NCI-H1436 treated with DMSO at 0.1 percent for 48 hours (cell line): ENCODE results near the gene TFAM.
"Not testable (repeated sequence)": the region's sequence is repeated elsewhere in the genome, so short reads cannot be mapped to it uniquely, and the experiment has no call there.

Experiments
- DNase-seq: peaks from one replicate; lab custom pipeline; 2025; lab: John Stamatoyannopoulos, UW

Gene TFAM

GRCh38 chr10:58372607-58373441 is 12.4 kb upstream of the TFAM start:
- DNase-seq, result no peak

DNA sequence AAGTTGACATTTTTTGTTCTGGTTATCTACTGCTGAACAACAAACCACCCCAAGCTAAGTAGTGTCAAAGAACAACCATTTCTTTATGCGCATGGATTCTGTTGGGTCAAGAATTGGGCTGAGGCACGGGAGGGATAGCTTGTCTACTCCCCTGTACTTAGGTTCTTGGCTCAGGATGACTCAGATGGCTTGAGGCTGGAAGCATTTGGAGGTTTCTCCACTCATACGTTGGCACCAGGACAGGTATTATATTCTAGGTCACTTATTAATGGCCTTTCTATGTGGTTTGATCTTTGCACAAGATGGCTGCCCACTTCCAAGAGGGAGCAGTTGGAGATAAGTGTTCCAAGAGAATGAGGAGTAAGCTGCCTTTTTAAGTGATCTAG is 11.8 kb upstream of the TFAM start:
- no peak for DNase-seq

GRCh38 chr10:58382489-58382995 is 2.7 kb upstream of the TFAM start:
- DNase-seq, result no peak

DNA sequence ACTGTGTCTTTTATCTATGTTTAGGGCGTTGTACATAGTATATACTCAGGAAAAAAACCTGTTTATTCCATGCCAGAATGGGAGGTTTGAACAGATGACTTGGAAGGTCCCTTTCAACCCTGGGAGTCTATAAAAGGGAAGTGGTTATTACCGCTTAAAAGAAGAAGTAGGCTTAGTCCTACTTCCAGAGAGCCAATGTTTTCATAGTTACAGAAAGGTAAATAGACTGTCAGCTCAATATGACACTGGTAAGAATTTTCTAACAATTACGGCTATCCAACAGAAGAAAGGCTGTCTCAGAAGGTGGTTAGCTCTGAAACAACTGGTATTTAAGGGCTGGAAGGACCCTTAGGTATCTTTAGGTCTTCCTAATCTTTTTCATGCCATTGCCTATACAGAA is 1.1 kb upstream of the TFAM start:
- no peak for DNase-seq

GRCh38 chr10:58384544-58384998 is 639 bp upstream of the TFAM start:
- DNase-seq, result no peak

- DNase-seq, result no peak
Observed at GRCh38 chr10:58385784-58386112, 538 bp downstream of the TFAM start.

DNA sequence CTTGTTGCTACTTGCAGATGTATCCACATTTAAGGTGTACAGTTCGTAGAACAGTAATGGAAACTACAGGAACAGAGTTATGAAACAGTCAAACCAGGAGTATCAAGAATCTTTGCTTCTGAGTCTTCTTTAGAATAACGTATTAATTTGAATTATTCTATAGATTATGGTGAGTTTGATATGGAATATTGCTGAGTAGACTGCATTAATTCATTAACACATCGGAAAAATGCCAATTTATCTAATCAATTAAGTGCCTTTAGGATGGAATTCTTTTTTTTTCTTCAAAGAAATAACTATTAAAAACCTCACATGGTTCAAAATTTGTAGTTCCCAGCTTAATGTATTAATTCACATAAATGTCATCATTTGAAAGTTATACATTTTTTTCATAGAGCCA is 3.8 kb downstream of the TFAM start:
- DNase-seq, result no peak

DNA sequence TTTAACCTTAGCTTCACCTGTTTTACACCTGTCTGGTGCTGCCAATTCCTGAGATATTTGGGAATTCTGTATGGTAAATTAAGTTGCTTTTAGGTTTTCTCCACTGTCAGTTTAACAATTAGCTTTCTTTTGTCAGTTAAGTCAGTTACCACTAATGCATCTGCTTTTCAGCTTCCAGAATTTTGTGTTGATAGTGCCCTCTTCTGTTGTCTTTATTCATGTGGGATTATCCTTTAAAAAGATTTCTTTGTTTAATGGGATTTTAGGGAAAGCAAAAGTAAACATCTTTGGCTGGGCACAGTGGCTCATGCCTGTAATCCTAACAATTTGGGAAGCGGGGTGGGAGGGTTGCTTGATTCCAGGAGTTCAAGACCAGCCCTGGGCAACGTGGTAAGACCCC is 8.1 kb downstream of the TFAM start:
- no peak for DNase-seq

DNA sequence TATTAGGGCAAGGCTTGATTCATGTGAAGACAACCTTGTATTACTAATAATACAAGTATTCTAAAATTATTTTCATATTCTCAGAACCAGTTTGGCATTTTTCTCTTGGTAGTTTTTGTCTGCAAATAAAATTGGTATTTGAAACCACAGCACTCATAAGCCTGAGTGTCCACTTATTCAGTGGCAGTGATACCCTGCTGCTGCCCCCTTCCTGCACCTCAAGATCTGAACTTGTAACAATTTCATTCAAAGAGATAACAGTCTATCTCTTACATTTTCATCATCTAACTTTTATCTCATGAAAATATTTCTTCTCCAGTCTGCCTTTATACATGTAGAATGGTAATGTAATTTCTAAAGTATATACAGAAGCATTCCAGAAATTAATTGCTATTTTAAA is 9.3 kb downstream of the TFAM start:
- no peak for DNase-seq

DNA sequence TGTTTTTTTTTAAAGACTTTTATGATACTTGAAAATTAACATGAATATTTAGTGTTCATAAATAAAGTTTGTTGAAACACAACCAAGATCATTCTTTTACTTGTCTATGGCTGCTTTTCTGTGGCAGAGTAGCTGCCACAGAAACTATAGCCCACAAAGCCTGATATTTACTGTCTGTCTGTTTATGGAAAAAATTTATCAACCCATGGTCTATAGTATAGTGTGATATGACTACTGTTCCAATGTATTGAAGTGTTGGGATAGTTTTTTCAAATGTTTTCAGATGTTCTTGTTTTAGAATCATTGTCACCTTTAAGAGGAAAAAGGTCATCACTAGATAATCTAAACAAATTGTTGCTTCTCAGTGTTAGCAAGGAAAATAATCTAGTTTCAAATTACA is 10.8 kb downstream of the TFAM start:
- no peak for DNase-seq

DNA sequence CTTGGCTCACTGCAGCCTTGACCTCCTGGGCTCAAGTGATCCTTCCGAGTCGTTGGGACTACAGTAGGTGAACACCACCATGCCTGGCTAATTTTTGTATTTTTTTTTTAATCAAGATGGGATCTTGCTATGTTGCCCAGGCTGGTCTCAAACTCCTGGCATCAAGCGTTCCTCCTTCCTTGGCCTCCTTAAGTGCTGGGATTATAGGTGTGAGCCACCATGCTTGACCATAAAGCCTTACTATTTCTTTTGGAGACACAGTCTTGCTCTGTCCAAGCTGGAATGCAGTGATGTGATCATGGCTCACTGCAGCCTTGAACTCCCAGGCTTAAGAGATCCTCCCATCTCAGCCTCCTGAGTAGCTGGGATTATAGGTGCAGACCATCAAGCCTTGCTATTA is 12.6 kb downstream of the TFAM start:
- DNase-seq, result no peak

- DNase-seq, result no peak
Observed at GRCh38 chr10:58399410-58399809, 14.2 kb downstream of the TFAM start.

DNA sequence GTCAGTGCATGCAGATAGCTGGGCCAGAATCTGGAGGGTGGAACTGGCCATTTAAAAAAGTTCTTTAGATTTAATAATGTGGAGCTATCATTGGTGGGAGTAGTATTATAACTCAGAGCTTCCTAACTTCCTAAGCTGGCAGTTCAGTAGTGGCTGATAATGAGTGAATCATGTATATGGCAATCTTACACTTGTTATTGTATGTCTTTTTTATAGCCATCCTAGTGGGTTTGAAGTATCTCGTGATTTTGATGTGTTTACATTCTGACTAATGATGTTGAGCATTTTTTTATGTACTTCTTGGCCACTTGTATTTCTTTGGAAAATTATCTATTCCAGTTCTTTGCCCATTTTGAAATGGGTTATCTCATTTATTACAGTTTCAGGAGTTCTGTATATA is 15.4 kb downstream of the TFAM start:
- no peak for DNase-seq

- no peak for DNase-seq
Observed at GRCh38 chr10:58404001-58404400, 18.8 kb downstream of the TFAM start.

DNA sequence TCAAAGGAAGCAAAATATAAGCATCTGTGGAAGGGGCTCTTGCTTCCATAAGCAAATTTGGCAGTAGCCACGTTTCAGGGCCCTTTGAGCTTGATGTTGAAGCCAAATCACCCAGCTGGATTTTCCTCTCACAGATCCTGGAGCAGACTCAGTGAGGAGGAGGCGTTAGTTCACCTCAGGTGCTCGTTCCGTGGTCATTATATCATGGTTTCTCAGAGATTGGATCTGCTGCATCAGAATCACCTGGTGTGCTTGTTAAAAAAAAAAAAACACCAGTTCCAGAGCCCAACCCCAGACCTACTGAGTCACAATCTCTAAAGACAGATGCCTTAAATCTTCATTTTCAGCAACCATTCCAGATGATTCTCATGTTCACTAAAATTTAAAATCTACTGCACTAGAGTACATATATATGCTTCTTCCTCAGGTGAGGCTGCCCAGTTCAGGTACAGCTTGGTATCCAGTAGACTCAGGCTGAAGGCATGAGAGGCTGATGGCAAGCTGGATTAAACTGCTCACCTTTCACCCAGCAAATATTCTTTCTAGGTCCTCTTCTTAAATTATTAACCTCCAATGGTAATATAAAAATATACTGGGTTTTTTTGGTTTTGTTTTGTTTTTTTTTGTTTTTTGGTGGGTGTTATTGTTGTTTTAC is 24.9 kb downstream of the TFAM start:
- DNase-seq, result no peak

GRCh38 chr10:58412502-58412961 is 27.3 kb downstream of the TFAM start:
- DNase-seq, result no peak

- no peak for DNase-seq
Observed at GRCh38 chr10:58414270-58415041, 29.2 kb downstream of the TFAM start.

DNA sequence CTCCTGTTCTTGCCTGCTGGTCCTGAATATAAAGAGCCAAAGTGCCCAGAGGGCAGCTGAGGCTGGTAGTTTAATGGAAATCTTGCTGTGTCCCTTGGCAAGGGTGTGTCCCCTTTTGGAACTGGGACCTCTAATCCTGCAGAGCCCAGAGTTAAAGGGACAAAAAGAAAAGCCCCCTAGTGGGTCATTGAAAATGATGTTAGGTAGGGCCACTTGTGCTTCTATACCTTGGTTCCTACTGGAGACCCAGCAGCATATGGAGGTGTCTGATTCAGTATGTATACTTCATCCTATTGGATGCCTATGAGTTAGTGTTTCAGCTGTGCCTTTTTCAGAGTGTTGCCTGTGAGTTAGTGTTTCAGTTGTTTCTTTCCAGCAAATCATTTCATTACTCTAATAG is 30.5 kb downstream of the TFAM start:
- no peak for DNase-seq

- DNase-seq, result not testable (repeated sequence)
Observed at GRCh38 chr10:58417902-58418301, 32.7 kb downstream of the TFAM start.

DNA sequence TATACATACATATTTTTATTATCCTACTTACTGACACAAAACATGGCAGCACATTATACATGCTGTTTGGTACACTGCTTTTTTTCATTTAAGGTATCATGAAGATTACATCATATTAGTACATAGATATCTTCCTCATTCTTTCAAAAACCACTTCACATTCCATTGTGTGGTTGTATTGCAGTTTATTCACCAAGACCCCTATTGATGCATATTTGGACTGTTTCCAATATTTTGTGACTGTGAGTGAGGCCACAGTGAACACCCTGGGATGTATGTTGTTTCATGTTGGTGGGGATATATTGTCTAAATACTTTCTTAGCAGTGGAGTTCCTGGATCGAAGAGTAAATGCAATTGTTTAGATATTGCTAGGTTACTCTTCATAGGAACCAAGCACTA is 39.0 kb downstream of the TFAM start:
- no peak for DNase-seq

GRCh38 chr10:58428436-58428835 is 43.2 kb downstream of the TFAM start:
- DNase-seq, result not testable (repeated sequence)

DNA sequence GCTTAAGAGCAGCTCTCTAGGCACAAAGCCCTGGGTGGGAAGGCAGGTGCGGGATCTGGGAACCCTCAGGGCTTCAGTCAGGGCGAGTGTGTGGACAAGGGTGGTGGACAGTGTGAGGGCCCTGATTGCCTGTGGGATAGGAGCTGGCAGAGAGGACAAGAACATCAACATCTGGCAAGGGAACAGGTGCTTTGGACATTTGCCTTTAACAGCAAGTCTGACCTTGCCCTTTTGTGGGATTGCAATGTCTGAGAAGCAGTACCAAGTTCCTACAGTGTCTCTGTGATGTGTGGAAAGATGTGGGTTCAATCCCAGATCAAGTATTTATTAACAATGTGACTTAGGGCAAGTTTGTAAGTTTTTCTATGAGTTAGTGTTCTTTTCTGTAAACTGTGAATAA is 46.7 kb downstream of the TFAM start:
- no peak for DNase-seq

- no peak for DNase-seq
Observed at GRCh38 chr10:58433066-58433465, 47.9 kb downstream of the TFAM start.
